ENCODE measurements around the gene COPS3.

The COPS3 gene

GRCh38 chr17:17226451-17227265 is 54.4 kb downstream of the COPS3 start:
- Histone ChIP-seq H2BK5ac (ENCODE audit: low read depth, low read length, poor library complexity) (no peak overlapping the region), H4K91ac (ENCODE audit: low read depth, low read length) (no peak overlapping the region), H4K8ac (ENCODE audit: low read depth, low read length) (no peak overlapping the region), H3K79me1 (ENCODE audit: low read length) (no peaks in the 10 kb centered on the region), H3K14ac (ENCODE audit: low read length) (no peak overlapping the region), H3K27me3 (ENCODE audit: insufficient read depth, low read length) (no peaks in the 10 kb centered on the region), H3K27ac (ENCODE audit: low read depth, low read length) (no peak overlapping the region), H2BK120ac (ENCODE audit: insufficient read depth, low read length, poor library complexity) (no peak overlapping the region), H3K18ac (ENCODE audit: low read length) (no peak overlapping the region), H2BK12ac (ENCODE audit: low read length) (no peak overlapping the region), H3K23ac (ENCODE audit: low read length) (no peak overlapping the region), H3K36me3 (ENCODE audit: control insufficient read depth in 1 of 2, insufficient read depth in 2 of 2, low read length in 2 of 2) (peaks cover 91 to 96% of the 10 kb centered on the region in 2 experiments), H3K4me3 (ENCODE audit: low read depth, low read length) (no peak overlapping the region), H4K12ac (ENCODE audit: low read depth, low read length) (no peak overlapping the region), H3K4me2 (ENCODE audit: low read length) (no peak overlapping the region), H3K4me1 (ENCODE audit: control insufficient read depth in 1 of 2, insufficient read depth in 2 of 2, low read length in 2 of 2) (no peaks in the 10 kb centered on the region), H3K4ac (ENCODE audit: low read depth, low read length) (no peak overlapping the region), H3K79me2 (ENCODE audit: control insufficient read depth, insufficient read depth, low read length, poor library complexity) (no peaks in the 10 kb centered on the region), H2AK5ac (ENCODE audit: low read length) (no peak overlapping the region), H3K9me3 (ENCODE audit: insufficient read depth, low read depth, low read length) (no peaks in the 10 kb centered on the region), H2AFZ (ENCODE audit: insufficient read depth, low read length, poor library complexity) (no peak overlapping the region), H3K9ac (ENCODE audit: low read length) (no peak overlapping the region)
- no CpG with 5 or more reads among the region's 16 CpGs for WGBS (ENCODE audit: extremely low coverage, insufficient coverage, insufficient read length)
- no peak for DNase-seq

DNA sequence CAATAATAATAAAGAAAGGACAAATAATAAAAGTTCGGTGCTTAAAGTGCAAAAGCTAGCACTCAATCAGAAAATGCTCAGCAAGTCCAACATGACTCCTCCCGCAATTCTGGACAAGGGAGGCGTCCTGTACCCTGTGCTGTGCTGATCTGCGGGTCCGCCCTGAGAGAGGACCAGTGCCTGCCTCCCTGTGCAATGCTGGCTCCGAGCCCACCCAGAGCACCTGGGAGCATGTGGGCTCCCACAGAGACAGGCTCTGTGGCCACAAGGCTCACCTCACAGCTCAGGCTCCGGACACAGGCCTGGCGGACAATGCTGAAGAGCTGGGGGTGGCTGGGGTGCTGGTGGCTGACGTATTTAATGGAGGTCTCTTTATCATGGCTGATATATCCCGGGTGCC is 55.1 kb downstream of the COPS3 start:
- no peak overlapping the region for H3K9ac ChIP-seq (ENCODE audit: low read length)
- H3K79me2 ChIP-seq (ENCODE audit: control insufficient read depth, insufficient read depth, low read length, poor library complexity): no peaks in the 10 kb centered on the region
- no peaks in the 10 kb centered on the region for H3K79me1 ChIP-seq (ENCODE audit: low read length)
- H3K36me3 ChIP-seq (ENCODE audit: control insufficient read depth in 1 of 2, insufficient read depth in 2 of 2, low read length in 2 of 2): peaks cover 93 to 96% of the 10 kb centered on the region in 2 experiments
- no peak overlapping the region for H2BK120ac ChIP-seq (ENCODE audit: insufficient read depth, low read length, poor library complexity)
- no peak overlapping the region for H3K23ac ChIP-seq (ENCODE audit: low read length)
- no peak overlapping the region for H4K8ac ChIP-seq (ENCODE audit: low read depth, low read length)
- H4K12ac ChIP-seq (ENCODE audit: low read depth, low read length): no peak overlapping the region
- H2AFZ ChIP-seq (ENCODE audit: insufficient read depth, low read length, poor library complexity): no peak overlapping the region
- no peak for DNase-seq
- no peak overlapping the region for H2BK5ac ChIP-seq (ENCODE audit: low read depth, low read length, poor library complexity)
- no peaks in the 10 kb centered on the region for H3K9me3 ChIP-seq (ENCODE audit: insufficient read depth, low read depth, low read length)
- no peak overlapping the region for H3K4me2 ChIP-seq (ENCODE audit: low read length)
- H3K27ac ChIP-seq (ENCODE audit: low read depth, low read length): no peak overlapping the region
- H2AK5ac ChIP-seq (ENCODE audit: low read length): no peak overlapping the region
- no peak overlapping the region for H2BK12ac ChIP-seq (ENCODE audit: low read length)
- H4K91ac ChIP-seq (ENCODE audit: low read depth, low read length): no peak overlapping the region
- no peak overlapping the region for H3K4me3 ChIP-seq (ENCODE audit: low read depth, low read length)
- H3K14ac ChIP-seq (ENCODE audit: low read length): no peak overlapping the region
- no peak overlapping the region for H3K18ac ChIP-seq (ENCODE audit: low read length)
- WGBS (ENCODE audit: extremely low coverage, insufficient coverage, insufficient read length): no CpG with 5 or more reads among the region's 10 CpGs
- H3K4me1 ChIP-seq (ENCODE audit: control insufficient read depth in 1 of 2, insufficient read depth in 2 of 2, low read length in 2 of 2): no peaks in the 10 kb centered on the region
- no peaks in the 10 kb centered on the region for H3K27me3 ChIP-seq (ENCODE audit: insufficient read depth, low read length)
- H3K4ac ChIP-seq (ENCODE audit: low read depth, low read length): no peak overlapping the region

GRCh38 chr17:17224137-17224536 is 56.9 kb downstream of the COPS3 start:
- H4K8ac ChIP-seq (ENCODE audit: low read depth, low read length): no peak overlapping the region
- WGBS (ENCODE audit: extremely low coverage, insufficient coverage, insufficient read length): no CpG with 5 or more reads among the region's 8 CpGs

DNA sequence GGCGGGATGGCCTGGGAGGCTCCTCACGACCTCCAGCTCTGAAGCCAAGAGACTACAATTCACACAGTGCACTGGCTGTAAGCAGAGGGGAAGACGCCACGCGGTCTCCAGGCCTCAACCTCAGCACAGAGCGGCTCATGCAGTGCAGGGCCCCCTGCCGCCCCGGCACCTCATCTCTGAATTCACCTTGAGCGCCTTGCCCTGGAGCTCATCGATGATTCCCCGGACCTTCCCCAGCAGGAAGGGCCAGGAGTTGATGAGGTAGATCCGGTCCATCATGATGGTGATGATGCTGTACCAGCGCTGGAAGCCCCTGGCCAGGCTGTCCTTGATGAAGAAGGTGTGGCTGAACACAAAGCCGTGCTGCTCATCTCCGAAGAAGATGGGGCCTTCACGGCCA is 57.3 kb downstream of the COPS3 start:
- Histone ChIP-seq H3K4me2 (ENCODE audit: low read length) (no peak overlapping the region), H4K8ac (ENCODE audit: low read depth, low read length) (no peak overlapping the region), H4K12ac (ENCODE audit: low read depth, low read length) (no peak overlapping the region), H3K4me3 (ENCODE audit: low read depth, low read length) (no peak overlapping the region), H4K91ac (ENCODE audit: low read depth, low read length) (no peak overlapping the region), H3K9me3 (ENCODE audit: insufficient read depth, low read depth, low read length) (no peaks in the 10 kb centered on the region), H3K4ac (ENCODE audit: low read depth, low read length) (no peak overlapping the region), H2BK120ac (ENCODE audit: insufficient read depth, low read length, poor library complexity) (no peak overlapping the region), H3K79me2 (ENCODE audit: control insufficient read depth, insufficient read depth, low read length, poor library complexity) (no peaks in the 10 kb centered on the region), H3K9ac (ENCODE audit: low read length) (no peak overlapping the region), H2BK12ac (ENCODE audit: low read length) (no peak overlapping the region), H2AFZ (ENCODE audit: insufficient read depth, low read length, poor library complexity) (no peak overlapping the region), H2BK5ac (ENCODE audit: low read depth, low read length, poor library complexity) (no peak overlapping the region), H3K27me3 (ENCODE audit: insufficient read depth, low read length) (no peaks in the 10 kb centered on the region), H3K36me3 (ENCODE audit: control insufficient read depth in 1 of 2, insufficient read depth in 2 of 2, low read length in 2 of 2) (peaks cover 86 to 91% of the 10 kb centered on the region in 2 experiments), H3K79me1 (ENCODE audit: low read length) (no peaks in the 10 kb centered on the region), H2AK5ac (ENCODE audit: low read length) (no peak overlapping the region), H3K18ac (ENCODE audit: low read length) (no peak overlapping the region), H3K14ac (ENCODE audit: low read length) (no peak overlapping the region), H3K4me1 (ENCODE audit: control insufficient read depth in 1 of 2, insufficient read depth in 2 of 2, low read length in 2 of 2) (no peaks in the 10 kb centered on the region), H3K27ac (ENCODE audit: low read depth, low read length) (no peak overlapping the region), H3K23ac (ENCODE audit: low read length) (no peak overlapping the region)
- WGBS (ENCODE audit: extremely low coverage, insufficient coverage, insufficient read length): no CpG with 5 or more reads among the region's 16 CpGs
- no peak for DNase-seq

More at GRCh38 chr17:17224137-17224536, 56.9 kb downstream of the COPS3 start:
- no peak overlapping the region for H3K4ac ChIP-seq (ENCODE audit: low read depth, low read length)
- no peak overlapping the region for H2AK5ac ChIP-seq (ENCODE audit: low read length)
- no peak overlapping the region for H2BK5ac ChIP-seq (ENCODE audit: low read depth, low read length, poor library complexity)
- no peak overlapping the region for H3K9ac ChIP-seq (ENCODE audit: low read length)
- no peak overlapping the region for H4K12ac ChIP-seq (ENCODE audit: low read depth, low read length)
- no peak overlapping the region for H3K4me3 ChIP-seq (ENCODE audit: low read depth, low read length)
- H3K36me3 ChIP-seq (ENCODE audit: control insufficient read depth in 1 of 2, insufficient read depth in 2 of 2, low read length in 2 of 2): peaks cover 87 to 91% of the 10 kb centered on the region in 2 experiments
- no peaks in the 10 kb centered on the region for H3K9me3 ChIP-seq (ENCODE audit: insufficient read depth, low read depth, low read length)
- H3K27me3 ChIP-seq (ENCODE audit: insufficient read depth, low read length): no peaks in the 10 kb centered on the region
- no peak overlapping the region for H2BK12ac ChIP-seq (ENCODE audit: low read length)
- no peak overlapping the region for H3K23ac ChIP-seq (ENCODE audit: low read length)
- H3K4me1 ChIP-seq (ENCODE audit: control insufficient read depth in 1 of 2, insufficient read depth in 2 of 2, low read length in 2 of 2): no peaks in the 10 kb centered on the region
- no peak overlapping the region for H3K27ac ChIP-seq (ENCODE audit: low read depth, low read length)
- H3K18ac ChIP-seq (ENCODE audit: low read length): no peak overlapping the region
- H3K79me2 ChIP-seq (ENCODE audit: control insufficient read depth, insufficient read depth, low read length, poor library complexity): no peaks in the 10 kb centered on the region
- no peak overlapping the region for H3K4me2 ChIP-seq (ENCODE audit: low read length)
- no peak overlapping the region for H3K14ac ChIP-seq (ENCODE audit: low read length)
- H2BK120ac ChIP-seq (ENCODE audit: insufficient read depth, low read length, poor library complexity): no peak overlapping the region
- no peaks in the 10 kb centered on the region for H3K79me1 ChIP-seq (ENCODE audit: low read length)
- no peak overlapping the region for H2AFZ ChIP-seq (ENCODE audit: insufficient read depth, low read length, poor library complexity)
- no peak for DNase-seq
- no peak overlapping the region for H4K91ac ChIP-seq (ENCODE audit: low read depth, low read length)

All from trophoblast cell (in vitro differentiated cells and primary cell).